ENCODE results near the gene UNC93B1. TPM values are rescaled to one million over a fixed set of nuclear protein-coding genes. Genes with fewer than 3 reads are reported as not detected.

Gene UNC93B1
- total and polyA plus RNA-seq, 2 of the 13 experiments (the other 11 are each of a cell fraction or from before 2014, with no cell fraction given), result 8.8 to 18.9 TPM

GRCh38 chr11:68043349-68044144, 39.6 kb upstream of the UNC93B1 start (continued):
- no peak for TF ChIP-seq NFIC (IDR thresholded peaks at IDR 0.05; ENCODE audit: low read length)
- no peak for TF ChIP-seq ZNF549 (CRISPR knock-in tag; IDR thresholded peaks at IDR 0.05)
- no peak; the same call in 1 of the 2 replicates for TF ChIP-seq RBFOX2 (IDR thresholded peaks at IDR 0.05; ENCODE audit: low read depth, low read length)
- TF ChIP-seq, protein P1, sequence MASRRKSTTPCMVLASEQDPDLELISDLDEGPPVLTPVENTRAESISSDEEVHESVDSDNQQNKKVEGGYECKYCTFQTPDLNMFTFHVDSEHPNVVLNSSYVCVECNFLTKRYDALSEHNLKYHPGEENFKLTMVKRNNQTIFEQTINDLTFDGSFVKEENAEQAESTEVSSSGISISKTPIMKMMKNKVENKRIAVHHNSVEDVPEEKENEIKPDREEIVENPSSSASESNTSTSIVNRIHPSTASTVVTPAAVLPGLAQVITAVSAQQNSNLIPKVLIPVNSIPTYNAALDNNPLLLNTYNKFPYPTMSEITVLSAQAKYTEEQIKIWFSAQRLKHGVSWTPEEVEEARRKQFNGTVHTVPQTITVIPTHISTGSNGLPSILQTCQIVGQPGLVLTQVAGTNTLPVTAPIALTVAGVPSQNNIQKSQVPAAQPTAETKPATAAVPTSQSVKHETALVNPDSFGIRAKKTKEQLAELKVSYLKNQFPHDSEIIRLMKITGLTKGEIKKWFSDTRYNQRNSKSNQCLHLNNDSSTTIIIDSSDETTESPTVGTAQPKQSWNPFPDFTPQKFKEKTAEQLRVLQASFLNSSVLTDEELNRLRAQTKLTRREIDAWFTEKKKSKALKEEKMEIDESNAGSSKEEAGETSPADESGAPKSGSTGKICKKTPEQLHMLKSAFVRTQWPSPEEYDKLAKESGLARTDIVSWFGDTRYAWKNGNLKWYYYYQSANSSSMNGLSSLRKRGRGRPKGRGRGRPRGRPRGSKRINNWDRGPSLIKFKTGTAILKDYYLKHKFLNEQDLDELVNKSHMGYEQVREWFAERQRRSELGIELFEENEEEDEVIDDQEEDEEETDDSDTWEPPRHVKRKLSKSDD (CRISPR knock-in tag; IDR thresholded peaks at IDR 0.05; ENCODE audit: low read depth), result no peak
- TF ChIP-seq, protein P2, sequence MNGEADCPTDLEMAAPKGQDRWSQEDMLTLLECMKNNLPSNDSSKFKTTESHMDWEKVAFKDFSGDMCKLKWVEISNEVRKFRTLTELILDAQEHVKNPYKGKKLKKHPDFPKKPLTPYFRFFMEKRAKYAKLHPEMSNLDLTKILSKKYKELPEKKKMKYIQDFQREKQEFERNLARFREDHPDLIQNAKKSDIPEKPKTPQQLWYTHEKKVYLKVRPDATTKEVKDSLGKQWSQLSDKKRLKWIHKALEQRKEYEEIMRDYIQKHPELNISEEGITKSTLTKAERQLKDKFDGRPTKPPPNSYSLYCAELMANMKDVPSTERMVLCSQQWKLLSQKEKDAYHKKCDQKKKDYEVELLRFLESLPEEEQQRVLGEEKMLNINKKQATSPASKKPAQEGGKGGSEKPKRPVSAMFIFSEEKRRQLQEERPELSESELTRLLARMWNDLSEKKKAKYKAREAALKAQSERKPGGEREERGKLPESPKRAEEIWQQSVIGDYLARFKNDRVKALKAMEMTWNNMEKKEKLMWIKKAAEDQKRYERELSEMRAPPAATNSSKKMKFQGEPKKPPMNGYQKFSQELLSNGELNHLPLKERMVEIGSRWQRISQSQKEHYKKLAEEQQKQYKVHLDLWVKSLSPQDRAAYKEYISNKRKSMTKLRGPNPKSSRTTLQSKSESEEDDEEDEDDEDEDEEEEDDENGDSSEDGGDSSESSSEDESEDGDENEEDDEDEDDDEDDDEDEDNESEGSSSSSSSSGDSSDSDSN (CRISPR knock-in tag; IDR thresholded peaks at IDR 0.05), result no peak
- no peak for TF ChIP-seq ZNF354B (CRISPR knock-in tag; IDR thresholded peaks at IDR 0.05)
- no peak for TF ChIP-seq IKZF1 (IDR thresholded peaks at IDR 0.05)
- TF ChIP-seq ZBTB2 (CRISPR knock-in tag; IDR thresholded peaks at IDR 0.05; ENCODE audit: low read depth), result no peak
- TF ChIP-seq RFX5 (IDR thresholded peaks at IDR 0.05; ENCODE audit: low read depth, low read length), result no peak
- TF ChIP-seq PBX3 (CRISPR knock-in tag; IDR thresholded peaks at IDR 0.05; ENCODE audit: borderline replicate concordance), result no peak
- no peak for TF ChIP-seq ZNF331 (CRISPR knock-in tag; IDR thresholded peaks at IDR 0.05)
